ENCODE data around the gene RPUSD3. TPM values are rescaled to one million over a fixed set of nuclear protein-coding genes. Genes with fewer than 3 reads are reported as not detected.

Gene RPUSD3
- total RNA-seq, 1 experiment from 2014 or later: 46.9 TPM

Other genes starting within 250 kb of the RPUSD3 start
- gene MTMR14, start 194.5 kb downstream of the RPUSD3 start, total RNA-seq (2021): 31.5 and 32.0 TPM in 2 replicates
- gene CPNE9, start 140.2 kb downstream of the RPUSD3 start, total RNA-seq (2021): not detected in 2 replicates
- 30.7 and 32.0 TPM in 2 replicates for gene BRPF1, start 112.3 kb downstream of the RPUSD3 start, total RNA-seq (2021)
- gene OGG1, start 94.1 kb downstream of the RPUSD3 start, total RNA-seq (2021): 48.8 and 60.2 TPM in 2 replicates
- gene CAMK1, start 74.1 kb downstream of the RPUSD3 start, total RNA-seq (2021): 26.7 and 28.0 TPM in 2 replicates
- gene TADA3, start 51.5 kb downstream of the RPUSD3 start, total RNA-seq (2021): 46.1 and 49.6 TPM in 2 replicates
- gene ARPC4, start 50.9 kb downstream of the RPUSD3 start, total RNA-seq (2021): 128 and 152 TPM in 2 replicates
- gene TTLL3, start 33.7 kb downstream of the RPUSD3 start, total RNA-seq (2021): 6.7 and 9.5 TPM in 2 replicates
- gene CIDEC, start 36.2 kb upstream of the RPUSD3 start, total RNA-seq (2021): not detected in 2 replicates
- 38.1 and 38.8 TPM in 2 replicates for gene JAGN1, start 46.6 kb upstream of the RPUSD3 start, total RNA-seq (2021)
- gene IL17RE, start 58.8 kb upstream of the RPUSD3 start, total RNA-seq (2021): 2.3 and 2.6 TPM in 2 replicates
- gene IL17RC, start 73.1 kb upstream of the RPUSD3 start, total RNA-seq (2021): 9.3 and 15.2 TPM in 2 replicates
- gene CRELD1, start 89.8 kb upstream of the RPUSD3 start, total RNA-seq (2021): 13.2 and 20.3 TPM in 2 replicates
- 1.1 and 1.8 TPM in 2 replicates for gene PRRT3, start 108.4 kb upstream of the RPUSD3 start, total RNA-seq (2021)
- gene EMC3, start 142.8 kb upstream of the RPUSD3 start, total RNA-seq (2021): 43.8 and 59.5 TPM in 2 replicates
- 64.6 and 69.2 TPM in 2 replicates for gene FANCD2, start 182.4 kb upstream of the RPUSD3 start, total RNA-seq (2021)